Suprapubic skin (tissue), 3 donors: ENCODE results near the gene MINDY4.

Experiments used
- EP300 ChIP-seq: sonication (generic); formaldehyde crosslinking; IDR thresholded peaks from one replicate; pipeline ENCODE4 v1.6.1; 2017; ENCODE audit warnings: antibody characterized with exemption
- TF ChIP-seq, protein P1 (sequence below), 2 donors: fragments of 200-600 bp in 1 of 2; fragments of 450-650 bp in 1 of 2; sonication (generic) in 1 of 2; IDR thresholded peaks; one replicate each; pipeline ENCODE4 v1.5.1; 2016 to 2019; ENCODE audit warnings: antibody characterized with exemption in 2 of 2, mild to moderate bottlenecking in 1 of 2, moderate library complexity in 1 of 2

GRCh38 chr7:30911561-30911969 is 140.3 kb downstream of the MINDY4 start, which contains the start of gene AQP1:
- TF ChIP-seq, protein P1, sequence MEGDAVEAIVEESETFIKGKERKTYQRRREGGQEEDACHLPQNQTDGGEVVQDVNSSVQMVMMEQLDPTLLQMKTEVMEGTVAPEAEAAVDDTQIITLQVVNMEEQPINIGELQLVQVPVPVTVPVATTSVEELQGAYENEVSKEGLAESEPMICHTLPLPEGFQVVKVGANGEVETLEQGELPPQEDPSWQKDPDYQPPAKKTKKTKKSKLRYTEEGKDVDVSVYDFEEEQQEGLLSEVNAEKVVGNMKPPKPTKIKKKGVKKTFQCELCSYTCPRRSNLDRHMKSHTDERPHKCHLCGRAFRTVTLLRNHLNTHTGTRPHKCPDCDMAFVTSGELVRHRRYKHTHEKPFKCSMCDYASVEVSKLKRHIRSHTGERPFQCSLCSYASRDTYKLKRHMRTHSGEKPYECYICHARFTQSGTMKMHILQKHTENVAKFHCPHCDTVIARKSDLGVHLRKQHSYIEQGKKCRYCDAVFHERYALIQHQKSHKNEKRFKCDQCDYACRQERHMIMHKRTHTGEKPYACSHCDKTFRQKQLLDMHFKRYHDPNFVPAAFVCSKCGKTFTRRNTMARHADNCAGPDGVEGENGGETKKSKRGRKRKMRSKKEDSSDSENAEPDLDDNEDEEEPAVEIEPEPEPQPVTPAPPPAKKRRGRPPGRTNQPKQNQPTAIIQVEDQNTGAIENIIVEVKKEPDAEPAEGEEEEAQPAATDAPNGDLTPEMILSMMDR (IDR thresholded peaks at IDR 0.05) = no peak
- TF ChIP-seq EP300 = no peak
